NCI-H2227 treated with DMSO at 0.1 percent for 48 hours (cell line): ENCODE results near the gene TBCA.
"Not testable (repeated sequence)": the region's sequence is repeated elsewhere in the genome, so short reads cannot be mapped to it uniquely, and the experiment has no call there.

ENCODE experiments used
- DNase-seq: peaks from one replicate; lab custom pipeline; 2025; lab: John Stamatoyannopoulos, UW

TBCA gene

DNA sequence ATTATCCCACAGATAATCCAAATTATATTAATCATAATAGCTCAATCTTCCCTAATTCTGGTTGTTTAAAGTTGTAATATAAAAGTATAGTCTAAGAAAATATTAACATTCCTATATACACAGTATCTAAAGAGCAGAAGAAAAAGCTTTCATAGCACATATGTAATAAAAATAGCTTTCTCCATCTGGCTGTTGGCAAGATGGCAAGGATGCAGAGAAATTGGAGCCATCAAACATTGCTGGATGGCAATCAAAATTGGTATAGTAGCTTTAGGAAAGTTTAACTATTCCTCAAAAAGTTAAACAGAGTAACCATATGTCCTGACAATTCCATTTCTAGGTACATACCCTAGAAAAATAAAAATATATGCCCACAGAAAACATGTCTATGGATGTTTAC lies 66.8 kb downstream of the TBCA start:
- DNase-seq, result no peak

DNA sequence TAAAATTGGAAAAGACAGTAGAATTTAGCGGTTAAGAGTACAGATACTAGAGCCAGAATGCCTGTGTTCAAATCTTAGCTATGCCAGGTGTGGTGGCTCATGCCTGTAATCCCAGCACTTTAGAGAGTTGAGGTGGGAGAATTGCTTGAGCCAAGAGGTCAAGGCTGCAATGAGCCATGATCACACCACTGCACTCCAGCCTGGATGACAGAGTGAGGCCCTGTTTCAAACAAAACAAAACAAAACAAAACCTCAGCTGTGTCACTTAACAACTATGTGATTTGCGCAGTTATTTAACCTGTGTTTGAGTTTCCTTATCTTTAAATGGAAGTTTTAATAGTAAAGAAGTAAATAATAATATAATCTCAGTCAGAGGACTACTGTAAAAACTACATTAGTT lies 68.3 kb downstream of the TBCA start:
- DNase-seq, result no peak

DNA sequence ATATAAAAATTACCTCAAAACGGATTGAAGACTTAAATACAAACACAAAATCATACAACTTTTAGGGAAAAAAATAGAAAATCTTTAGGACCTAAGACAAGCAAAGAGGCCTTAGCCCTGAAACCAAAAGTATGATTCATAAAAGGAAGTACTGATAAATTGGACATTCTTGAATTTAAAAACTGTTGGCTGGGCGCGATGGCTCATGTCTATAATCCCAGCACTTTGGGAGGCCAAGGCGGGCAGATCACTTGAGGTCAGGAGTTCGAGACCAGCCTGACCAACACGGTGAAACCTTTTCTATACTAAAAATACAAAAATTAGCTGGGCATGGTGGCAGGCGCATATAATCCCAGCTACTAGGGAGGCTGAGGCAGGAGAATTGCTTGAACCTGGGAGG lies 76.6 kb downstream of the TBCA start:
- DNase-seq, result not testable (repeated sequence)

DNA sequence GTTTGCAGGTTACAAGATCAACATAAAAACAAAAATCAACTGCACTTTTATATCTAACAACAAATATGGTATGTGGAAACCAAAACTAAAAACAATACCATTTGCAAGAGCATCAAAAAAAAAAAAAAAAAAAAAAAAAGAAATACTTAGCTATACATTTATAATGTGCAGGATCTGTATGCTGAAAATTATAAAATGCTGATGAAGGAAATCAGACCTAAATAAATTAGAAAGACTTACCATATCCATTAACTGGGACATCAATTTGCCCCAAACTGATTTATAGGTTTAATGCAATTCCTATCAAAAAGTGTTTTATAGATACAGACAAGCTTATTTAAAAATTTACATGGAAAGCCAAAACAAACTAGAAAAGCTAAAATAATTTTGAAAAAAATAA lies 77.2 kb downstream of the TBCA start:
- DNase-seq, result no peak

DNA sequence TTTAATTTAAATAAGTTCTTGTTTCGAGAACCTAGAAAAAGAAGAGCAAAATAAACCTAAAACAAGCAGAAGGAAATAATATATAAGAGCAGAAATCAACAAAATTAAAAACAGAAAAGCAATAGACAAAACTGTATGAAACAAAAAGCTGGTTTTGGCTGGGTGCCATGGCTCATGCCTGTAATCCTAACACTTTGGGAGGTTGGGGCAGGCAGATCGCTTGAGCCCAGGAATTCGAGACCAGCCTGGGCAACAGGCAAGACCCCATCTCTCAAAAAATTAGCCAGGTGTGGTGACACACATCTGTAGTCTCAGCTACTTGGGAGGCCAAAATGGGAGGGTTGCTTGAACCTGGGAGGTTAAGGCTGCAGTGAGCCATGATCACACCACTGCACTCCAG lies 78.4 kb downstream of the TBCA start:
- DNase-seq, result no peak

DNA sequence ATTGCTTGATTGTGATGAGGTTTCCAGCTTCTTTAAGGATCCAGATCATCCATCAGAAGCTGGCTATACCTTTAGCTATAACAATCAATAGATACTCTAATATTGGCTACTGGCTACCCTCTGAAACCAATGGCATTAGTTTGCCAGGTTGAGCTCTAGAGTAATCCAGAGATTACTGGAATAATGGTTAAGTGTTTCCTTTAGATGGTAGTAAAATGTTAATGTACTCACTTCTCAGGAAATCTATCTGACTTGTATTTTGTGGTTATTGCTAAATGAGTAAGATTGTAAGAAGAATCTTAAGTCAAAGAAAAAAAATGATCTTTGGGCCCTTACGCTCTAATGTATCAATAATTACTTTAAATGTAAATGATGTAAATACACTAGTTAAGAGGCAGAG lies 80.0 kb downstream of the TBCA start:
- no peak for DNase-seq

DNA sequence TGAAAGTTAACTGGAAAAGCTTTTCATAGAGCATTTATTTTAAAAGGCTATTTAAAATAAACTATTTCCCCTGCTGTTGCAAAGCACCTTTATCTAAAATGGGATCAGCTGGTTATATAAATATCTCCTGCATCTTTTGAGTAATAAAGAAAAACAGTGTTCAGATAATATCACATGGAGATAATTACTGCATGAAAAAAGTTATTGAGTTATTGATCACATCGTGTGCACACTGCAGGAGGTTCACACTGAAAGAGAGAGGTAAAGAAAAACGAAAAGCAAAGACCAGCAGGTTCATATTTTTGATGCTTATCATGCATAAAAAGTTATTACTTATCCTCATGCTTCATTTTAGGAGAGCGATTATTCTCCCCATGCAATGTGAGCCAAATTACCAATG lies 82.2 kb downstream of the TBCA start:
- DNase-seq, result no peak

DNA sequence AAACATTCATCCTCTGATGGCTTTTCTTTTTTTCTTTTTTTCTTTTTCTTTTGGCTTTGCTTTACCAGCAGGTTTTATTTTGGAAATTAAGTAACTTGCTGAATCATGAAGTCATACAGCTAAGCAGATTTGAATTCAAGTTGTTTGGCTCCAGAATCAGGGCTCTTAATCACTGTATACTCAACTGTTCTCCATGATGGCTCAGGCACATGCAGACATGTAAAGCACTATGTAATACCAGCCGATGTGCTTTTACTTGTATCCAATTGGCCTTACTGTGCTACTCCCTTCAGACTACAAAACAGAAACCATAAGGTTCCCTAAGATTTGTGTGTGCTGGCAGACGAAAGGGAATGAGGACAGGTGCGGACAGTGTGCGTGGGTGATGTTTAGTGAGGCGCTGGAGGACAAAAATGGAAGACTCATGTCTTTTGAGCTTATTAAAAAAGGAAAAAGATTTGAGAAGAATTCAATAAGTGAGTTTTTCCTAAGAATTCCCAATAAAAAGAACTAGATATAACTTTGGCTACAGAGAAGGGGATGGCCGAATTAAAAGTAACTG lies 92.9 kb downstream of the TBCA start:
- DNase-seq, result no peak

DNA sequence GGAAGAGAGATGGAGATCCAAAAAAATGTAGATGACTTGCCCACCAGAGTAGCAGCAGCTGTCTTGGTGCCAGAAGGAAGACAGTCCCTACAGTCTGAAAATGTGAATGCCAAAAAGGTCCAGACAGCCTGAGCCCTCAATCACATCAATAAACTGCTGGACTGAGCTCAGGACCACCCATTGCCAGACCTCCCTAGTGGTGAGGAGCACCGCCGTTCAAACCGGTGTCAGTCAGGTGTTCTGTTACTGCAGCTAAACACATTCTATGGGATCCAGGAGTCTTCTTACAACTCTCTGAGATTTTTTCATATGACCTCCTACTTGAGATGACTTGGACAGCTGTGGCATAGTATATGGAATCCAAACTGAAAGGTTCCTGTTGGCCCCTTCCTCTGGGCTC lies 105.6 kb downstream of the TBCA start:
- no peak for DNase-seq

DNA sequence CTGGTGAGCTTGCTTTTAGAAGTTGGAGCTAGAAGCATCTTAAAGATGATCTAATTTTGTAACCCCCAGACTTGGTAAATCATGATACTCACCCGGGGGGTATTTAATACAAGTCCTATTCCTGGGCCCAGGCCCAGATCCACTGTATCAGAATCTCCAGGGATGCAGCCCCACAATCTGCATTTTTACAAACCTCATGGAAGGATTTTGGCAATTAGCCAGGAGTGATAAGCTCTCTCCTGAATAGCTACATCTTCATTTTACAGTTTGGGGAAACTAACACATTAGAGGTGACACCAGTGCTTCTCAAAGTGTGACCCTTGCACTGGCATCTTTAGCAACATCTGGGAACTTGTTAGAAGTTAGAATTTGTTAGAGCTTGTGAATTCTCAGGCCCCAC lies 106.5 kb downstream of the TBCA start:
- no peak for DNase-seq

DNA sequence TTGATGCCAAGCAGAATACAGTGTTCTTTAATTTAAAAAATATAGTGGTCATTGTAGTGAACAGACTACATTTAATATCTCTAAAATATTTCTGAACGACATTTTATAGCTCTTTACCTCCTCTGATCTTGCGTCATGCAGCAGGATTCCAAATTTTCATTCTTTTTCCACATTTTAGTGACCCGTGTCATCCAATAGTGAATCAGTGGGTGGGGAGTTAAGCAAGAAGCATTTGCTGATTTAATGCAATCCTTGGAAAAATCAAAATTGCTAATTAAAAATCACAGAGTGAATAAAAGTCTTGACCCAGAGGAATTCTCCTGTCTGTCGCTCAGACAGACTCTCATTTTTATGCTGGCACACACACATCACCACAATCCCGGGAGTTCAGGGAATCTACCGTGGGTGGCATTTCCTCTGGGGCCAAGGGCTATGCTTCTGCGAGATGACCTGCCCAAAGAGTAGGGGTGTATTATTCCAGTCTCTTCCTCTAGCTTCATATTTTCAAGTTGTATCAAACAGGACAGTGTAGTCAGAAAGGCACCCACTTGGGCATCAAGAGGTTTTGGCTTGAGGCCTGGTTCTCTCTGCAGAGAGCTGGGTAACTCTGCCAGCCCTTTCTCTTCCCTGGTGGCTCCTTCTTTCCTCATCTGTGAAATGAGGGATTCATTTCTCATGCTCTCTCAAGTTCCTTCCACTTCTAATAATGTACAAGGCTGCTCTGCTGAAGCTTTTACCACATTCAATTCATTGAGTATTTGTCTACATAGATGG lies 112.9 kb downstream of the TBCA start:
- no peak for DNase-seq

DNA sequence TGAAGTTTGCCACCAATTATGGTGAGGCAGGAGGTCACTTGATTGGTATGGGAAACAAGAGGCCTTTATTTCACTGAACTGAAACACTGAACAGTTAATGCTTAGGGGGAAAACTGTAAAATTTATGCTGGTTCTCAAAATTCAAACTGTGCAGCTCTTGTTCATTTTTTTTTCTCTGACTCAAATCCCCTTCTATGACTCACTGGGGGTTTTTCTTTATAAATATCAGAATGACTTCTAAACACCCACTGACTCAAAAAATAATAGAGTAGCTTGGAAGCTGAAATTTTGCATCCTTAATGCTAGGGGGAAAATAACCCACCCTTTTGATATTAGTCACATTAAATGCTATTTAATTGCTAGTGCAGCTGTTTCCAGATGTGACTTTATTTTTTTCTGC lies 113.5 kb downstream of the TBCA start:
- no peak for DNase-seq

DNA sequence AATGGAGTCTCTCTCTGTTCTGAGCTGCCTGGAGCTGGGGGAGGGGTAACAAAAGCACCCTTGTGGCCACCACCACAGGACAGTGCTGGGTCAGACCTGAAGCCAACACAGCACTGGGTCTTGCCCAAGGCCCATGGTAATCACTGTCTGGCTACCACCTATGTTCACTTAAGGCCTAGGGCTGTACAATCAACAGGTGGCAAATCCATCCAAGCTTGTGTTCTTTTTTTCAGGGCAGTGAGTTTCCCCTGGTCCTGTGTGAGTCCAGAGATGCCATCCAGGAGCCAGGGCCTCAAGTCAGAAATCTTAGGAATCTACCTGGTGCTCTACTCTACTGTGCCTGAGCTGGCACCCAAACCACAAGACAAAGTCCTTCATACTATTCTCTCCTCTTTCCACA lies 117.5 kb downstream of the TBCA start:
- DNase-seq, result no peak

DNA sequence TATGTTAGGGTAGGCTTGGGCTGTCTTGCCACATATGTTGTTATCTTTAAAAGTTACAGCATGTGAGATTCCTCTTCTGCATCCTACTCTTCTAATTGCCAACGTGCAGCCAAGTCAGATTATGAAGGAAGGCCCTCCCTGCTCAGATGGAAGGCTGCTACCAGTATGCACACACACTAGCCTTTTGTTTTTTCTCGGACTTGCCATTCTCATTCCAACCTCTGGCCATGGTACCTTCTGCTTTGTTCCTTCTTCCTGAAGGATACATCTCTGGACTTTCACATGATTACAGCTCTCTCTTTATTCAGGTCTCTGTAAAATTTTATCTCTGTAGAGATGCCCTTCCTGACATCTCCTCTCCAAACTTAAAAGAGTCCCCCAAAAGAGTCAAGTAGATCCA lies 124.8 kb downstream of the TBCA start:
- DNase-seq, result no peak

DNA sequence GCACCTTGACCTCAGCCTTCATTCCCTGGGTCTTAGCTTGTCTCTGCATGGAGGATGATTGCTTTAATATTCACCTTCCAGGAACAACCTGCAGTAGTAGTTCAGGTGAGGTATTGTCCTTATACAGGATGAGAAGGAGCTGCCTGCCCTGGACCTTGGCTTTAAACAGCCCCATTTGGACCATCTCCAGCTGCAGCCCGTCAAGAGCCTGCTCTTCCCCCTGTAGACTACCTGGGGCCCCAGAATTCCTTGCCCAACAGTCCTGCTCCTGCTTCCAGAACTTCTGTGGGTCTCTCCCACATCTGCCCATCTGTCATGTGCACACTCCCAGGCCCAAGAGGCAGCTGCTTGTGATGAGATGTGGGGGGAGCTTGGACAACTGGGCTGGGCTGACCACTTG lies 125.5 kb downstream of the TBCA start:
- no peak for DNase-seq

DNA sequence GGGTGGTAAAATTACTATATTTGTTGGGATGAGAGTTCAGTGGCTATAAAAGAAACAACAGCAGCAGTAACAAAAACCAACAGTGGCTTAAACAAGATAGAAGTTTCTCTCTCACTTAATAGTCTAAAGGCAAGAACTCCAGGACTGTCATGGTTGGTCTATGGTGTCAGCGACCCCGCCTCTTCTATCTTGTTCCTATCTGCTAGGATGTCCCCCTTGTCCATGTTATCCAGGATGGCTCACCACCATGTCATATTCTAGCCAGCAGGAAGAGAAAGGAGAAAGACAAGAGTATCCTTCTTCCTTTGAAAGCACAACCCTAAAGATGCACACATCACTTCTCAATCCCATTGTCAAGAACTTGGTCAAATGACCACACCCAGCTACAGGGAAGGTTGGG lies 126.4 kb downstream of the TBCA start:
- no peak for DNase-seq

DNA sequence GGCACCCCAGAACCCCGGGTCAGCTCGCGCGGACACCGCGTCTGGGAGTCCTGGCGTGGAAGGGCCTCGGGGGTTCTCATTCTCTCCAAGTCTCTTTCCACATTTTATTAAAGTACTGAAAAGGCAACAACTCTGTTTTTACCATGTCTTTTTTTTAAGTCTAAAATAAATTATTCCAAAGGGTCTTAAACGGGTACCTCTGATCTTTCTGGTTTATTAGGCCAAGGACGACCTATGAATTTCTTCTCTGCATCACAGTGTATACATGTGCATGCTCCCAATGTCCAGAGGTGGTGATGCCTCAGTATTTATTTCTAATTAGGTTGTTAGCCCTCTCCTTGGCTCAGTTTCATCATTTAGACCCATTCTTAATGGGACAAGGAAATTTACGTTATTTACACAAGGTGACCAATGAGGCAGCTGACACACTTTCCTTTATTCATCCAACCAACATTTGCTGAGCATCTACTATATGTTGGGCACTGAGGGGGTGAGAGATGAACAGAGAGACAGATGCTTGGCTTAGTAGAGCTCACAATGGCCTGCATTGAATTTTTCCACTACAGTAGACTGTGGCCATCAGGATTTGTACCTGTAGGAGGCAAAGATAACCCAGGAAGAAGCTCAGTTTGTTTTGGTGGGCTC lies 130.0 kb downstream of the TBCA start:
- DNase-seq, result no peak

DNA sequence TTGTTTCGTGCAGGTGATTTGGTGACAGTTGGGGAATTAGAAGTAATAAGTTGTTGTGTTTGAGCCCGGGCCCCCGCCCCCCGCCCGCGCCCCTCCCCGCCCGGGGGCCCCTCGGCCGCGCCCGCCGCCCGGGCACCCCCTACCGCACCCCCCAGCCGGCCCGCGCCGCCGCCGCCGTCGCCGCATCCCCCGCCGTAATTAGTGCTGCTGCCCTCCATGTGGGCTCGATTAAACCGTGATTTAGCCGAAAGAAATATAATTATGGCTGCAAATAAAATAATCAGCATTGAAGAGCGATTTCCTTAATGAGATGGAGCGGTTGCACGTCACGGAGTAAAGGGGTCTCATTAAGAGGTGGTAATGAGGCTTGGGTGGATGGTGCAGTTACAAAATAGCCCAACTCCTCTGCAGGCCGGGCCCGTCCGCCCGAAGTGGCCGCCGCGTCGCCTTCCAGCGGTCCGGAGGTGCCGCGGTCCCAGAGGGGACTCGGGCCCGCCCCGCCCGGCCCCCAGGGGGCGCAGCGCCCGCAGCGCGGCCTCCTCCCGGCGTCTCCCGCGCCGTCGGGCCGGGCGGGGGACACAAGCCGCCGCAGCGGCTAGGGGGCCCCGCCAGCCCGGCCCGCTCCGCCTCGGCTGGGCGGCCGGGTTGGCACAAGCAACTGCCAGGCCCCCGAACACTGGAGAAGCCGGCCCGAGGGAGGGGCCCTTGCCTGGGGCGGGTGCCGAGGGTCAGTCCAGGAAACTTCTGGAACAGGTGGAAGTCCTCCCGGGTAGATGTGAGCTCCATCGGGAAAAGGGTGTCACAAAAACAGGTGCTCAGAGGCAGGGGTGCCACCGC lies 130.8 kb downstream of the TBCA start:
- no peak for DNase-seq

DNA sequence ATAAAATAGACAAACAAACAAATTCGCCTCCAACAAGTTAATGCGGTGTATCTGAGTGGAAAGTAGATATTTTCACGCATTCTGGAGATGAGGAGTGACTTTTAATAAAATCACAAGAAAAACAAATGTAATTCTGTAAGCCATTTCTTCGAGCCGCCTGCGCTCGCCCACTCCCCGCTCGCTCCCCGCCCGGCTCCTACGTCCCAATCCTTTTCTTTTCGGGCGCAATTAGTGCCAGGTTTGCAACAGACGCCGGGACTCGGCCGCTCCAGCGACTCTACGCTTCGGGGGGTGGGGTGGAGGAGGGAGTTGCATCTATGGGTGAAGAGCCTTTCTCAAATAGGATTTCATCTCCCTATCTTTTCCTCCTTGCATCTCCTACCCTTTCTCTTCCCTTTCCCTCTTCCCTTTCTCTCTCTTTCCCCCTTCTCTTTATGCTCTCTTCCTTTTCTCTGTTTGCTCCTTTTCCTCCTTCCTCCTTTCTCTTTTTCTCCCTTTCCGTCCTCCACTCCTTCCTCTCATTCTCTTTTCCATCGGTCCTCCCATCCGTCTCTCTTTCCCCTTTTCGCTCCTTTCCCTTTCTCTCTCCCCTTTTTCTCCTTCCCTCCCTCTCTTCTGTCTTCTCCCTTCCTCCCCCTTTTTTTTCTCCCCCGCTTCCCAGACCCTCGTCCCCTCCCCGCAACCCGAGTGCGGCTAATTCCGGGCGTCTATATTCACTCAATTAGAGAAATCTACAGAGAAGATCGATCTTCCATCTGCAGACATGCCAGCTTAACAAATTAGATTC lies 131.6 kb downstream of the TBCA start:
- no peak for DNase-seq

DNA sequence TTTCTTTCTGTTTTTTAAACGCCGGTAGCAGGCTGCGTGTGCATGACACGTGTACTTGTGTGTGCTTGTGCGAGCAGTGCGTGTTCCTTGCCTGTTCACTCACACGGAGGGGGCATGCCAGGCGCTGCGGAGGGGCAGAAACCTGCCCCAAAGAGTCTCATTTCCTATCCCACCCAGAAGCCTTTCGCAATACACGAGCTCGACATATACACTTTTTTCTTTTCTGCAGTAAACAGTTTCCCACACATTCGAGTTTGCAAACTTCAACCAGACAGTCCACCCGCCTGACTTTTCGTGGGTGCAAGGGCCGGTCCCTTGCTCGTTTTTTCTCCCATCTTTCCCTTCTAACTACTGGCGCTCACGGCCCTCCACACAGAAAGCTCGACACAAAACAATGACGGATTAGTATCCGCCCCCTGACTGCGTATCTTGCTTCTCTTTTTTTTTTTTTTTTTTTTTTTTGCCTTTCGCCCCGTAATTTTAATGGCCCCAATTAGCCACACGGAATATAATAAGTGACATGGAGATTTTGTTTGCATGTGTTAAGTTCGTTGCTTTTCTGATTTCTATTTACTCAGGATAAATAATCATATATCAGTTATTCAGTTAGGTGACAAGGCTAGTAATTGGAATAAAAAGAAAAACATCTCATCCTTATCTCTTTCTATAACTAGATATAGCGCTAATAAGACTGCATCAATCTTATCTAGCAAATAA lies 132.3 kb downstream of the TBCA start:
- no peak for DNase-seq
